Measurements from ENCODE around the gene ZNF555. TPM values are rescaled to one million over a fixed set of nuclear protein-coding genes. Genes with fewer than 3 reads are reported as not detected.

The ZNF555 gene
- total and polyA plus RNA-seq, 10 of the 15 experiments (the other 5 are each of a cell fraction or from before 2014, with no cell fraction given), result 0.58 to 1.9 (median 1.2) TPM

DNA sequence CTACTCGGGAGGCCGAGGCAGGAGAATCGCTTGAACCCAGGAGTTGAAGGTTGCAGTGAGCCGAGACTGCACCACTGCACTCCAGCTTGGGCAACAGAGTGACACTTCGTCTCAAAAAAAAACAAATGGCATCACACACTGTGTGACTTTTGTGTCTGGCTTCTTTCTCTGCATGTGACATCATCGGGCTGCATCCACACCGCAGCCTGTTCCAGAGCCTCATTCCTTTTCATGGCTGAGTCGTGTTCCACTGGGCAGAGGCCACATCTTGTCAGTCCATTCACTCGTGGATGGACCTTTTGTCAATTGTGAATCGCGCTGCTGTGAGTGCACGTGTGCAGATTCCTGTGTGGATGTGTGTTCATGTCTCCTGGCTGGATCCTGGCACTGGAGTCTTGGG lies 47.7 kb upstream of the ZNF555 start (continued):
- no peak for TF ChIP-seq EGR1 (IDR thresholded peaks at IDR 0.05; ENCODE audit: borderline replicate concordance in 1 of 2, low read depth in 2 of 2, low read length in 2 of 2)
- TF ChIP-seq JUND (IDR thresholded peaks at IDR 0.05; ENCODE audit: low read depth, low read length), result no peak
- TF ChIP-seq, protein P1, sequence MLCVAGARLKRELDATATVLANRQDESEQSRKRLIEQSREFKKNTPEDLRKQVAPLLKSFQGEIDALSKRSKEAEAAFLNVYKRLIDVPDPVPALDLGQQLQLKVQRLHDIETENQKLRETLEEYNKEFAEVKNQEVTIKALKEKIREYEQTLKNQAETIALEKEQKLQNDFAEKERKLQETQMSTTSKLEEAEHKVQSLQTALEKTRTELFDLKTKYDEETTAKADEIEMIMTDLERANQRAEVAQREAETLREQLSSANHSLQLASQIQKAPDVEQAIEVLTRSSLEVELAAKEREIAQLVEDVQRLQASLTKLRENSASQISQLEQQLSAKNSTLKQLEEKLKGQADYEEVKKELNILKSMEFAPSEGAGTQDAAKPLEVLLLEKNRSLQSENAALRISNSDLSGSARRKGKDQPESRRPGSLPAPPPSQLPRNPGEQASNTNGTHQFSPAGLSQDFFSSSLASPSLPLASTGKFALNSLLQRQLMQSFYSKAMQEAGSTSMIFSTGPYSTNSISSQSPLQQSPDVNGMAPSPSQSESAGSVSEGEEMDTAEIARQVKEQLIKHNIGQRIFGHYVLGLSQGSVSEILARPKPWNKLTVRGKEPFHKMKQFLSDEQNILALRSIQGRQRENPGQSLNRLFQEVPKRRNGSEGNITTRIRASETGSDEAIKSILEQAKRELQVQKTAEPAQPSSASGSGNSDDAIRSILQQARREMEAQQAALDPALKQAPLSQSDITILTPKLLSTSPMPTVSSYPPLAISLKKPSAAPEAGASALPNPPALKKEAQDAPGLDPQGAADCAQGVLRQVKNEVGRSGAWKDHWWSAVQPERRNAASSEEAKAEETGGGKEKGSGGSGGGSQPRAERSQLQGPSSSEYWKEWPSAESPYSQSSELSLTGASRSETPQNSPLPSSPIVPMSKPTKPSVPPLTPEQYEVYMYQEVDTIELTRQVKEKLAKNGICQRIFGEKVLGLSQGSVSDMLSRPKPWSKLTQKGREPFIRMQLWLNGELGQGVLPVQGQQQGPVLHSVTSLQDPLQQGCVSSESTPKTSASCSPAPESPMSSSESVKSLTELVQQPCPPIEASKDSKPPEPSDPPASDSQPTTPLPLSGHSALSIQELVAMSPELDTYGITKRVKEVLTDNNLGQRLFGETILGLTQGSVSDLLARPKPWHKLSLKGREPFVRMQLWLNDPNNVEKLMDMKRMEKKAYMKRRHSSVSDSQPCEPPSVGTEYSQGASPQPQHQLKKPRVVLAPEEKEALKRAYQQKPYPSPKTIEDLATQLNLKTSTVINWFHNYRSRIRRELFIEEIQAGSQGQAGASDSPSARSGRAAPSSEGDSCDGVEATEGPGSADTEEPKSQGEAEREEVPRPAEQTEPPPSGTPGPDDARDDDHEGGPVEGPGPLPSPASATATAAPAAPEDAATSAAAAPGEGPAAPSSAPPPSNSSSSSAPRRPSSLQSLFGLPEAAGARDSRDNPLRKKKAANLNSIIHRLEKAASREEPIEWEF (IDR thresholded peaks at IDR 0.05; ENCODE audit: insufficient replicate concordance, low read depth, low read length), result no peak
- no peak for TF ChIP-seq BACH1 (IDR thresholded peaks at IDR 0.05; ENCODE audit: borderline replicate concordance)
- TF ChIP-seq RUNX3 (IDR thresholded peaks at IDR 0.05; ENCODE audit: low read length), result no peak
- TF ChIP-seq KAT2A (conservative IDR thresholded peaks at IDR 0.05; ENCODE audit: control insufficient read depth, low read depth, low read length), result no peak
- no peak for TF ChIP-seq LARP7 (IDR thresholded peaks at IDR 0.05)
- no peak for TF ChIP-seq SREBF1 (IDR thresholded peaks at IDR 0.05; ENCODE audit: low read length)
- TF ChIP-seq, protein P2, sequence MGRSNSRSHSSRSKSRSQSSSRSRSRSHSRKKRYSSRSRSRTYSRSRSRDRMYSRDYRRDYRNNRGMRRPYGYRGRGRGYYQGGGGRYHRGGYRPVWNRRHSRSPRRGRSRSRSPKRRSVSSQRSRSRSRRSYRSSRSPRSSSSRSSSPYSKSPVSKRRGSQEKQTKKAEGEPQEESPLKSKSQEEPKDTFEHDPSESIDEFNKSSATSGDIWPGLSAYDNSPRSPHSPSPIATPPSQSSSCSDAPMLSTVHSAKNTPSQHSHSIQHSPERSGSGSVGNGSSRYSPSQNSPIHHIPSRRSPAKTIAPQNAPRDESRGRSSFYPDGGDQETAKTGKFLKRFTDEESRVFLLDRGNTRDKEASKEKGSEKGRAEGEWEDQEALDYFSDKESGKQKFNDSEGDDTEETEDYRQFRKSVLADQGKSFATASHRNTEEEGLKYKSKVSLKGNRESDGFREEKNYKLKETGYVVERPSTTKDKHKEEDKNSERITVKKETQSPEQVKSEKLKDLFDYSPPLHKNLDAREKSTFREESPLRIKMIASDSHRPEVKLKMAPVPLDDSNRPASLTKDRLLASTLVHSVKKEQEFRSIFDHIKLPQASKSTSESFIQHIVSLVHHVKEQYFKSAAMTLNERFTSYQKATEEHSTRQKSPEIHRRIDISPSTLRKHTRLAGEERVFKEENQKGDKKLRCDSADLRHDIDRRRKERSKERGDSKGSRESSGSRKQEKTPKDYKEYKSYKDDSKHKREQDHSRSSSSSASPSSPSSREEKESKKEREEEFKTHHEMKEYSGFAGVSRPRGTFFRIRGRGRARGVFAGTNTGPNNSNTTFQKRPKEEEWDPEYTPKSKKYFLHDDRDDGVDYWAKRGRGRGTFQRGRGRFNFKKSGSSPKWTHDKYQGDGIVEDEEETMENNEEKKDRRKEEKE (IDR thresholded peaks at IDR 0.05), result no peak
- TF ChIP-seq, protein P3, sequence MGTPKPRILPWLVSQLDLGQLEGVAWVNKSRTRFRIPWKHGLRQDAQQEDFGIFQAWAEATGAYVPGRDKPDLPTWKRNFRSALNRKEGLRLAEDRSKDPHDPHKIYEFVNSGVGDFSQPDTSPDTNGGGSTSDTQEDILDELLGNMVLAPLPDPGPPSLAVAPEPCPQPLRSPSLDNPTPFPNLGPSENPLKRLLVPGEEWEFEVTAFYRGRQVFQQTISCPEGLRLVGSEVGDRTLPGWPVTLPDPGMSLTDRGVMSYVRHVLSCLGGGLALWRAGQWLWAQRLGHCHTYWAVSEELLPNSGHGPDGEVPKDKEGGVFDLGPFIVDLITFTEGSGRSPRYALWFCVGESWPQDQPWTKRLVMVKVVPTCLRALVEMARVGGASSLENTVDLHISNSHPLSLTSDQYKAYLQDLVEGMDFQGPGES (IDR thresholded peaks at IDR 0.05), result no peak
- TF ChIP-seq, protein P4, sequence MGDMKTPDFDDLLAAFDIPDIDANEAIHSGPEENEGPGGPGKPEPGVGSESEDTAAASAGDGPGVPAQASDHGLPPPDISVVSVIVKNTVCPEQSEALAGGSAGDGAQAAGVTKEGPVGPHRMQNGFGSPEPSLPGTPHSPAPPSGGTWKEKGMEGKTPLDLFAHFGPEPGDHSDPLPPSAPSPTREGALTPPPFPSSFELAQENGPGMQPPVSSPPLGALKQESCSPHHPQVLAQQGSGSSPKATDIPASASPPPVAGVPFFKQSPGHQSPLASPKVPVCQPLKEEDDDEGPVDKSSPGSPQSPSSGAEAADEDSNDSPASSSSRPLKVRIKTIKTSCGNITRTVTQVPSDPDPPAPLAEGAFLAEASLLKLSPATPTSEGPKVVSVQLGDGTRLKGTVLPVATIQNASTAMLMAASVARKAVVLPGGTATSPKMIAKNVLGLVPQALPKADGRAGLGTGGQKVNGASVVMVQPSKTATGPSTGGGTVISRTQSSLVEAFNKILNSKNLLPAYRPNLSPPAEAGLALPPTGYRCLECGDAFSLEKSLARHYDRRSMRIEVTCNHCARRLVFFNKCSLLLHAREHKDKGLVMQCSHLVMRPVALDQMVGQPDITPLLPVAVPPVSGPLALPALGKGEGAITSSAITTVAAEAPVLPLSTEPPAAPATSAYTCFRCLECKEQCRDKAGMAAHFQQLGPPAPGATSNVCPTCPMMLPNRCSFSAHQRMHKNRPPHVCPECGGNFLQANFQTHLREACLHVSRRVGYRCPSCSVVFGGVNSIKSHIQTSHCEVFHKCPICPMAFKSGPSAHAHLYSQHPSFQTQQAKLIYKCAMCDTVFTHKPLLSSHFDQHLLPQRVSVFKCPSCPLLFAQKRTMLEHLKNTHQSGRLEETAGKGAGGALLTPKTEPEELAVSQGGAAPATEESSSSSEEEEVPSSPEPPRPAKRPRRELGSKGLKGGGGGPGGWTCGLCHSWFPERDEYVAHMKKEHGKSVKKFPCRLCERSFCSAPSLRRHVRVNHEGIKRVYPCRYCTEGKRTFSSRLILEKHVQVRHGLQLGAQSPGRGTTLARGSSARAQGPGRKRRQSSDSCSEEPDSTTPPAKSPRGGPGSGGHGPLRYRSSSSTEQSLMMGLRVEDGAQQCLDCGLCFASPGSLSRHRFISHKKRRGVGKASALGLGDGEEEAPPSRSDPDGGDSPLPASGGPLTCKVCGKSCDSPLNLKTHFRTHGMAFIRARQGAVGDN (IDR thresholded peaks at IDR 0.05), result no peak
- no peak for TF ChIP-seq JUNB (IDR thresholded peaks at IDR 0.05)
- no peak for TF ChIP-seq MTA2 (IDR thresholded peaks at IDR 0.05; ENCODE audit: low read depth)
